ENCODE data around the gene LPAR4.

DNA sequence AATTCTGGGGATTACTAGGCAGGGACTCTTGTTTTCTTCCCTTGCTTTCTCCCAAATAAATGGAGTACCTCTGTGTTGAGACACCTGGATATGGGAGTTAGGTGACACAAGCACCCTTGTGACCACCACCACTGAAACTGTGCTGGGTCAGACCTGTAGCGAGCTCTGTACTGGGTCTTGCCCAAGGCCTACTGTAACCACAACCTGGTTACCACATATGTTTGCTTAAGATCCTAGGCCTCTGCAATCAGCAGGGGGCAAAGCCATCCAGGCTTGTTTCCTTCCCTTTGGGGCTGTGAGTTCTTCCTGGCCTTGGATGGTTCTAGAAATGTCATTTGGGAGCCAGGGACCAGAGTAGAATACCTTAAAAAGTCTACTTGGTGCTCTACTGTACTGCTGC, 49.4 kb downstream of the LPAR4 start:
- TF ChIP-seq, protein P1, sequence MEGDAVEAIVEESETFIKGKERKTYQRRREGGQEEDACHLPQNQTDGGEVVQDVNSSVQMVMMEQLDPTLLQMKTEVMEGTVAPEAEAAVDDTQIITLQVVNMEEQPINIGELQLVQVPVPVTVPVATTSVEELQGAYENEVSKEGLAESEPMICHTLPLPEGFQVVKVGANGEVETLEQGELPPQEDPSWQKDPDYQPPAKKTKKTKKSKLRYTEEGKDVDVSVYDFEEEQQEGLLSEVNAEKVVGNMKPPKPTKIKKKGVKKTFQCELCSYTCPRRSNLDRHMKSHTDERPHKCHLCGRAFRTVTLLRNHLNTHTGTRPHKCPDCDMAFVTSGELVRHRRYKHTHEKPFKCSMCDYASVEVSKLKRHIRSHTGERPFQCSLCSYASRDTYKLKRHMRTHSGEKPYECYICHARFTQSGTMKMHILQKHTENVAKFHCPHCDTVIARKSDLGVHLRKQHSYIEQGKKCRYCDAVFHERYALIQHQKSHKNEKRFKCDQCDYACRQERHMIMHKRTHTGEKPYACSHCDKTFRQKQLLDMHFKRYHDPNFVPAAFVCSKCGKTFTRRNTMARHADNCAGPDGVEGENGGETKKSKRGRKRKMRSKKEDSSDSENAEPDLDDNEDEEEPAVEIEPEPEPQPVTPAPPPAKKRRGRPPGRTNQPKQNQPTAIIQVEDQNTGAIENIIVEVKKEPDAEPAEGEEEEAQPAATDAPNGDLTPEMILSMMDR (IDR thresholded peaks at IDR 0.05), result no peak
- TF ChIP-seq POLR2A (IDR thresholded peaks at IDR 0.05), result no peak
